Endothelial cell of umbilical vein (primary cell): ENCODE results near the gene AURKAIP1. TPM values are rescaled to one million over a fixed set of nuclear protein-coding genes. Genes with fewer than 3 reads are reported as not detected.

ENCODE experiments used
- BruUV-seq: library from RNA; stranded (reverse); fragments of 400-500 nt; replicated peaks from 2 replicates; lab custom pipeline; 2021; lab: Mats Ljungman, UMichigan
- CTCF ChIA-PET: fragments of 300-600, 350-600 bp; sonication (Branson Sonifier 250); formaldehyde crosslinking; loops from one replicate; lab custom pipeline; 2021; ENCODE audit warnings: antibody characterized with exemption, inconsistent platforms; lab: Charles Lee
- POLR2A ChIA-PET: fragments of 300-600, 350-600 bp; sonication (Branson Sonifier 250); formaldehyde crosslinking; loops from one replicate; lab custom pipeline; 2021; ENCODE audit warnings: antibody characterized with exemption, inconsistent platforms; lab: Charles Lee
- DNase-seq: peaks from one replicate; pipeline ENCODE4 v3.0.0-alpha.2; 2011; ENCODE audit warnings: low read depth, low spot score
- FAIRE-seq: peaks from 2 replicates; lab custom pipeline; 2011; peaks lifted over from hg19 to GRCh38; lab: Jason Lieb, UNC
- H2AFZ ChIP-seq: 2 replicates; pipeline ENCODE4 v1.6.0; 2012; ENCODE audit warnings: low read depth, low read length, control low read depth, inconsistent platforms
- H3K27ac ChIP-seq: 2 replicates; pipeline ENCODE4 v1.5.1; 2011; ENCODE audit warnings: low read depth, mild to moderate bottlenecking, control low read depth, low read length, moderate library complexity; ENCODE audit not compliant: insufficient read depth
- H3K27me3 ChIP-seq, 2 experiments: 2 replicates each; pipeline versions ENCODE4 v1.6.0 to v1.6.1; 2011; ENCODE audit warnings: low read length in 2 of 2, mixed read lengths in 1 of 2; ENCODE audit not compliant: control insufficient read depth in 2 of 2, insufficient read depth in 2 of 2
- H3K36me3 ChIP-seq, 2 experiments: 2 replicates in 1 of 2; 3 replicates in 1 of 2; pipeline ENCODE4 v1.5.1; 2011; ENCODE audit warnings: low read length in 2 of 2, mild to moderate bottlenecking in 1 of 2, moderate library complexity in 1 of 2; ENCODE audit not compliant: control insufficient read depth in 2 of 2, insufficient read depth in 2 of 2; ENCODE audit errors: extremely low read depth in 1 of 2
- H3K4me1 ChIP-seq: 3 replicates; pipeline ENCODE4 v1.5.1; 2011; ENCODE audit warnings: mild to moderate bottlenecking, low read length; ENCODE audit not compliant: control insufficient read depth, insufficient read depth; ENCODE audit errors: extremely low read depth
- H3K4me2 ChIP-seq: 2 replicates; pipeline ENCODE4 v1.6.1; 2011; ENCODE audit warnings: low read length, control low read depth, mixed read lengths; ENCODE audit not compliant: insufficient read depth
- H3K4me3 ChIP-seq, 3 experiments: fragments of 200-600 bp in 1 of 3; sonication (generic), shearing (Covaris generic) in 1 of 3; replicated peaks in 1 of 3; 2 replicates each; pipeline ENCODE4 v1.5.1; 2011 to 2016; ENCODE audit warnings: control low read depth in 3 of 3, low read length in 3 of 3, mild to moderate bottlenecking in 2 of 3, inconsistent platforms in 1 of 3, low read depth in 1 of 3, moderate library complexity in 1 of 3; ENCODE audit not compliant: insufficient read depth in 1 of 3
- H3K79me2 ChIP-seq: 2 replicates; pipeline ENCODE4 v1.6.0; 2012; ENCODE audit warnings: low read length, inconsistent platforms; ENCODE audit not compliant: control insufficient read depth, insufficient read depth
- H3K9ac ChIP-seq: replicated peaks from 2 replicates; pipeline ENCODE3; 2011; ENCODE audit warnings: low read length, control low read depth; ENCODE audit not compliant: insufficient read depth; ENCODE audit errors: extremely low read depth
- H3K9me1 ChIP-seq: replicated peaks from 3 replicates; pipeline ENCODE4 v1.6.0; 2011; ENCODE audit warnings: mild to moderate bottlenecking, low read length; ENCODE audit not compliant: control insufficient read depth, insufficient read depth; ENCODE audit errors: extremely low read depth
- H3K9me3 ChIP-seq: replicated peaks from 2 replicates; pipeline ENCODE4 v1.5.1; 2012; ENCODE audit warnings: low read length, inconsistent platforms; ENCODE audit not compliant: control insufficient read depth, insufficient read depth
- H4K20me1 ChIP-seq: replicated peaks from 2 replicates; pipeline ENCODE3; 2011; ENCODE audit warnings: mild to moderate bottlenecking, low read length; ENCODE audit not compliant: control insufficient read depth, insufficient read depth; ENCODE audit errors: extremely low read depth
- CTCF ChIP-seq, 2 donors: IDR thresholded peaks; 1 replicate in 1 of 2; 2 replicates in 1 of 2; pipeline ENCODE4 v1.5.1; 2011; ENCODE audit warnings: low read length in 2 of 2, mild to moderate bottlenecking in 2 of 2, moderate library complexity in 2 of 2, control low read depth in 1 of 2, inconsistent platforms in 1 of 2, low read depth in 1 of 2; ENCODE audit not compliant: insufficient read depth in 1 of 2; ENCODE audit errors: extremely low read depth in 1 of 2
- EZH2 ChIP-seq: IDR thresholded peaks from 2 replicates; pipeline ENCODE4 v1.6.1; 2012; ENCODE audit warnings: borderline replicate concordance, low read depth, mild to moderate bottlenecking, moderate library complexity, low read length, inconsistent platforms; ENCODE audit not compliant: severe bottlenecking
- FOS ChIP-seq: IDR thresholded peaks from 2 replicates; pipeline ENCODE4 v1.6.1; 2011; ENCODE audit warnings: mild to moderate bottlenecking, low read length, moderate library complexity, borderline replicate concordance; ENCODE audit not compliant: insufficient read depth
- GATA2 ChIP-seq: IDR thresholded peaks from 2 replicates; pipeline ENCODE4 v1.7.0; 2011; ENCODE audit warnings: low read depth, mild to moderate bottlenecking, moderate library complexity, mixed read lengths, low read length; ENCODE audit not compliant: insufficient read length, insufficient read depth
- JUN ChIP-seq: IDR thresholded peaks from 2 replicates; pipeline ENCODE4 v1.6.1; 2011; ENCODE audit warnings: borderline replicate concordance, low read depth; ENCODE audit not compliant: insufficient read length, insufficient read depth
- MAX ChIP-seq: IDR thresholded peaks from 2 replicates; pipeline ENCODE4 v1.6.1; 2011; ENCODE audit not compliant: insufficient read depth, insufficient read length
- MYC ChIP-seq: IDR thresholded peaks from one replicate; pipeline ENCODE4 v1.6.1; 2011; ENCODE audit warnings: mild to moderate bottlenecking, low read depth, low read length
- POLR2A ChIP-seq: IDR thresholded peaks from 2 replicates; pipeline ENCODE4 v1.6.1; 2012; ENCODE audit warnings: low read depth, mild to moderate bottlenecking, control low read depth, low read length
- POLR2AphosphoS5 ChIP-seq: IDR thresholded peaks from 2 replicates; pipeline ENCODE4 v1.6.1; 2012; ENCODE audit warnings: low read depth, mild to moderate bottlenecking, control low read depth, low read length, moderate library complexity; ENCODE audit not compliant: insufficient read depth
- dilution Hi-C: fragments of 300-500 bp; cut with MboI; formaldehyde crosslinking; loops from one replicate; pipeline ENCODE4 v1.15.0; 2019; ENCODE audit warnings: low sequenced_read_pairs; ENCODE audit not compliant: extremely low pct_ligation_motif_present
- intact Hi-C: fragments of 100-400 bp; cut with micrococcal nuclease; formaldehyde crosslinking; loops from one replicate; pipeline ENCODE4 v1.10.0; 2022
- polyA plus RNA-seq, 4 experiments: library from polyadenylated mRNA; depleted of rRNA in 3 of 4; stranded (reverse) in 3 of 4; unstranded in 1 of 4; fragments of >200 nt; gene quantifications; 2 replicates each; pipeline versions ENCODE4 v1.2.1 to v1.2.3, GENCODE V29; 2011 to 2012; ENCODE audit warnings: missing spikeins in 1 of 4
- total RNA-seq: library from RNA; stranded (reverse); gene quantifications from 2 replicates; pipeline ENCODE4 v1.2.3, GENCODE V29; 2021

The AURKAIP1 gene
- total and polyA plus RNA-seq, 2 donors (not counting 3 experiments of a cell fraction or from before 2014, with no cell fraction given) = 73.3 to 151 TPM

GRCh38 chr1:1345384-1345783, 29.6 kb downstream of the AURKAIP1 start:
- CTCF ChIA-PET = interaction anchor here (2.0 kb wide), 1 partner anchor 27 kb away, joined by 6 read pairs; no protein-coding TSS in a partner anchor
- no TSS peak for BruUV-seq
- peaks cover 10% of the 10 kb centered on the region for H3K4me1 ChIP-seq
- H3K4me3 ChIP-seq = no peak overlapping the region
- H3K4me2 ChIP-seq = no peak overlapping the region
- H3K36me3 ChIP-seq = peaks cover 0 to 7% of the 10 kb centered on the region in 2 experiments
- no peaks in the 10 kb centered on the region for H3K9me1 ChIP-seq
- no peak for DNase-seq
- H3K9me3 ChIP-seq = no peaks in the 10 kb centered on the region
- H2AFZ ChIP-seq = no peak overlapping the region
- POLR2A ChIA-PET = no interaction called here
- H3K79me2 ChIP-seq = peaks cover 33% of the 10 kb centered on the region
- H3K27ac ChIP-seq = no peak overlapping the region
- H3K9ac ChIP-seq = no peak overlapping the region
- TF ChIP-seq MYC (no peak), EZH2 (no peak), MAX (no peak), POLR2A (no peak), CTCF (IDR thresholded peaks at IDR 0.05; ENCODE audit: extremely low read depth in 1 of 2, insufficient read depth in 1 of 2, low read depth in 1 of 2, low read length in 2 of 2) (no peak), JUN (no peak), POLR2AphosphoS5 (no peak), GATA2 (no peak), FOS (no peak)
- no peaks in the 10 kb centered on the region for H4K20me1 ChIP-seq
- intact Hi-C loops (no loop called here), dilution Hi-C loops (no loop called here)
- no peaks in the 10 kb centered on the region for H3K27me3 ChIP-seq
- no peak for FAIRE-seq
